ENCODE measurements around the gene MFSD12. TPM values are rescaled to one million over a fixed set of nuclear protein-coding genes. Genes with fewer than 3 reads are reported as not detected.

Gene MFSD12
- total RNA-seq, 2 experiments from 2014 or later: 78.8 to 79.4 TPM

DNA sequence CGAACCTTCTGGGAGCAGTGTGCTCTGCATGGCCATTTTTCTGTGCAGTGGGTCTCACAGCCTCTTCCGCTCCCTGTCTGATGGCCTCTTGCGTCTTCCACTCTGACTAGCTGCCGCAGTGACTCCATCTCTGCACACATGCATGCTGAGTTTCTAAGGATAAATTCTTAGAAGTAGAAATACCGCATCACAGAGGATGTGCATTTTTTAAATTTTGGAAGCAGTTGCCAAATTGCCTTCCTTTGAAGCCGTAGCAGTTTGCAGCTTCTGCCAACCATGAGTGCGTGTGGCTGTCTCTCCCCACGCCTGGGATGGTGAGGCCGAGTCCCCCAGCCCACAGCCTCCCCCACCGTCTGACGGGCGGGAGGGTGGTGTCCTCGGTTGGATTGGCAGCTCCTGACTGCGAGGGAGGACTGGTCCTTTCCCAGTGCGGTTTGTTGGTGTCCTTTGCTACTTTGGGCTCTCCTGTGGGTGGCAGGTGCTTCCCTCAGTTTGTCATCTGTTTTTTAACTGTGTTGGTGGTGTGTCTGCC lies 41.4 kb downstream of the MFSD12 start:
- TF ChIP-seq EZH2phosphoT487 (IDR thresholded peaks at IDR 0.05; ENCODE audit: borderline replicate concordance, low read depth, low read length) (no peak), CTCF (conservative IDR thresholded peaks at IDR 0.05; ENCODE audit: low read length) (no peak)
- peaks cover 16% of the 10 kb centered on the region for H3K4me1 ChIP-seq (ENCODE audit: insufficient read depth, low read length, poor library complexity, severe bottlenecking)
- no peak overlapping the region for H3K4me3 ChIP-seq (ENCODE audit: low read depth, low read length, poor library complexity, severe bottlenecking)
- no peak for DNase-seq (ENCODE audit: low spot score)
- H3K4me2 ChIP-seq (ENCODE audit: low read length): peak overlapping the region; percentile 28; the same call in 1 of the 2 replicates
- no peaks in the 10 kb centered on the region for H3K9me2 ChIP-seq (ENCODE audit: insufficient read depth, low read length)
- no peak overlapping the region for H2AFZ ChIP-seq (ENCODE audit: low read length)
- no peaks in the 10 kb centered on the region; the same call in 1 of the 2 replicates for H4K20me1 ChIP-seq (ENCODE audit: insufficient read depth, low read length)
- H3K79me2 ChIP-seq (ENCODE audit: insufficient read depth, low read depth, low read length): peaks cover 4% of the 10 kb centered on the region; the same call in 1 of the 2 replicates
- no TSS peak for BruUV-seq (replicated peaks)
- no peaks in the 10 kb centered on the region for H3K9me3 ChIP-seq (ENCODE audit: low read length)
- ChIA-PET POLR2A (no interaction called here), CTCF (ENCODE audit: unreplicated experiment) (interaction anchor here (0.9 kb wide), 1 partner anchor 36 kb away, joined by 3 read pairs; no protein-coding TSS in a partner anchor)
- H3K36me3 ChIP-seq (ENCODE audit: insufficient read depth, low read length): peaks cover 28% of the 10 kb centered on the region; the same call in 1 of the 2 replicates
- peak overlapping the region; percentile 43 for H3K27ac ChIP-seq (ENCODE audit: low read depth, low read length, poor library complexity, severe bottlenecking)
- intact Hi-C loops (cut with micrococcal nuclease; ENCODE audit: unreplicated experiment): no loop called here

DNA sequence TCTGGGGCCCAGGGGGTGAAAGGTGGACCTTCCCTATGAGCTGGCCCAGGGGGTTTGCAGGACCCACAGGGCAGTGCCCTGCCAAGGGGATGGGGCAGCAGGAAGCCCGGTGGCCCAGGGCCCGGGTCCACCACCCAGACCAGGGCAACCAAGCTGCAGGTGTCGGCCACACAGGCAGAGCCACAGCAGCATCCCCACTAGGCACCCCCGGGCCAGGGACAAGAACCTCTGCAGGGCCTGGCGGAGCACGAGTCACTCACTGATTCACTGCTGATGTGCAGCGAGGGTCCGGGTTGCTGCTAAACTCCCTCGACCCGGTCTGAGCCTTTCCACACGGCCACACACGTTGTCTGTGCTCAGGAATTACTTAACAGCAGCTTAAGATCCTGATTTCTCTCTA lies 42.5 kb downstream of the MFSD12 start:
- DNase-seq (ENCODE audit: low spot score): no peak
- intact Hi-C loops (cut with micrococcal nuclease; ENCODE audit: unreplicated experiment): no loop called here
- Histone ChIP-seq H3K27ac (ENCODE audit: low read depth, low read length, poor library complexity, severe bottlenecking) (no peak overlapping the region), H3K36me3 (ENCODE audit: insufficient read depth, low read length) (peaks cover 28% of the 10 kb centered on the region; the same call in 1 of the 2 replicates), H2AFZ (ENCODE audit: low read length) (no peak overlapping the region), H3K9me3 (ENCODE audit: low read length) (no peaks in the 10 kb centered on the region), H3K9me2 (ENCODE audit: insufficient read depth, low read length) (no peaks in the 10 kb centered on the region), H3K4me3 (ENCODE audit: low read depth, low read length, poor library complexity, severe bottlenecking) (no peak overlapping the region), H3K4me1 (ENCODE audit: insufficient read depth, low read length, poor library complexity, severe bottlenecking) (peaks cover 16% of the 10 kb centered on the region), H4K20me1 (ENCODE audit: insufficient read depth, low read length) (no peaks in the 10 kb centered on the region; the same call in 1 of the 2 replicates), H3K4me2 (ENCODE audit: low read length) (no peak overlapping the region), H3K79me2 (ENCODE audit: insufficient read depth, low read depth, low read length) (peaks cover 4% of the 10 kb centered on the region; the same call in 1 of the 2 replicates)
- no TSS peak for BruUV-seq (replicated peaks)
- POLR2A ChIA-PET: no interaction called here
- TF ChIP-seq CTCF (conservative IDR thresholded peaks at IDR 0.05; ENCODE audit: low read length) (no peak), EZH2phosphoT487 (IDR thresholded peaks at IDR 0.05; ENCODE audit: borderline replicate concordance, low read depth, low read length) (no peak)
- CTCF ChIA-PET (ENCODE audit: unreplicated experiment): no interaction called here
